HEK293 (cell line): ENCODE results near the gene NFIX.

Experiments
- GLIS2 ChIP-seq: fragments of 450-650 bp; formaldehyde crosslinking; IDR thresholded peaks from 2 replicates; pipeline ENCODE4 v1.5.1; 2016; ENCODE audit warnings: missing biosample characterization, missing genetic modification characterization
- PATZ1 ChIP-seq: fragments of 450-650 bp; formaldehyde crosslinking; IDR thresholded peaks from 2 replicates; pipeline ENCODE4 v1.5.1; 2016; ENCODE audit warnings: missing biosample characterization, missing genetic modification characterization
- PRDM4 ChIP-seq: fragments of 450-650 bp; formaldehyde crosslinking; IDR thresholded peaks from 2 replicates; pipeline ENCODE4 v1.5.1; 2017; ENCODE audit warnings: missing biosample characterization, missing genetic modification characterization
- SETDB1 ChIP-seq: IDR thresholded peaks from one replicate; pipeline ENCODE4 v1.6.1; 2017; ENCODE audit warnings: mild to moderate bottlenecking, low read length, moderate library complexity, mixed read lengths; ENCODE audit not compliant: insufficient read length
- ZBTB8A ChIP-seq: fragments of 450-650 bp; formaldehyde crosslinking; IDR thresholded peaks from 2 replicates; pipeline ENCODE4 v1.5.1; 2016; ENCODE audit warnings: missing biosample characterization, missing genetic modification characterization
- ZFP37 ChIP-seq: fragments of 450-650 bp; formaldehyde crosslinking; IDR thresholded peaks from 2 replicates; pipeline ENCODE4 v1.5.1; 2016; ENCODE audit warnings: missing biosample characterization, missing genetic modification characterization
- ZIC2 ChIP-seq: fragments of 450-650 bp; formaldehyde crosslinking; IDR thresholded peaks from 2 replicates; pipeline ENCODE4 v1.5.1; 2016; ENCODE audit warnings: missing biosample characterization, missing genetic modification characterization
- ZNF132 ChIP-seq: fragments of 450-650 bp; formaldehyde crosslinking; IDR thresholded peaks from 2 replicates; pipeline ENCODE4 v1.5.1; 2017; ENCODE audit warnings: missing biosample characterization, missing genetic modification characterization, borderline replicate concordance
- ZNF18 ChIP-seq: fragments of 450-650 bp; formaldehyde crosslinking; IDR thresholded peaks from 2 replicates; pipeline ENCODE4 v1.5.1; 2016; ENCODE audit warnings: missing biosample characterization, missing genetic modification characterization
- ZNF19 ChIP-seq: fragments of 450-650 bp; formaldehyde crosslinking; IDR thresholded peaks from 2 replicates; pipeline ENCODE4; 2016; ENCODE audit warnings: missing biosample characterization, missing genetic modification characterization, low read depth
- ZNF423 ChIP-seq: fragments of 450-650 bp; formaldehyde crosslinking; IDR thresholded peaks from 2 replicates; pipeline ENCODE4 v1.5.1; 2016; ENCODE audit warnings: missing biosample characterization, missing genetic modification characterization
- ZNF518A ChIP-seq: fragments of 450-650 bp; formaldehyde crosslinking; conservative IDR thresholded peaks from 2 replicates; pipeline ENCODE4 v1.5.1; 2016; ENCODE audit warnings: low read depth, missing biosample characterization, missing genetic modification characterization
- ZNF548 ChIP-seq: fragments of 450-650 bp; formaldehyde crosslinking; IDR thresholded peaks from 2 replicates; pipeline ENCODE4 v1.5.1; 2016; ENCODE audit warnings: missing biosample characterization, missing genetic modification characterization
- ZNF701 ChIP-seq: fragments of 450-650 bp; formaldehyde crosslinking; IDR thresholded peaks from 2 replicates; pipeline ENCODE4 v1.5.1; 2016; ENCODE audit warnings: missing biosample characterization, missing genetic modification characterization
- ZNF777 ChIP-seq: fragments of 450-650 bp; formaldehyde crosslinking; IDR thresholded peaks from 2 replicates; pipeline ENCODE4 v1.5.1; 2017; ENCODE audit warnings: missing biosample characterization, missing genetic modification characterization, borderline replicate concordance
- ZNF830 ChIP-seq: fragments of 450-650 bp; IDR thresholded peaks from 2 replicates; pipeline ENCODE4 v1.5.0; 2018; ENCODE audit warnings: missing biosample characterization, missing genetic modification characterization, low read depth, mild to moderate bottlenecking, moderate library complexity

Gene NFIX

DNA sequence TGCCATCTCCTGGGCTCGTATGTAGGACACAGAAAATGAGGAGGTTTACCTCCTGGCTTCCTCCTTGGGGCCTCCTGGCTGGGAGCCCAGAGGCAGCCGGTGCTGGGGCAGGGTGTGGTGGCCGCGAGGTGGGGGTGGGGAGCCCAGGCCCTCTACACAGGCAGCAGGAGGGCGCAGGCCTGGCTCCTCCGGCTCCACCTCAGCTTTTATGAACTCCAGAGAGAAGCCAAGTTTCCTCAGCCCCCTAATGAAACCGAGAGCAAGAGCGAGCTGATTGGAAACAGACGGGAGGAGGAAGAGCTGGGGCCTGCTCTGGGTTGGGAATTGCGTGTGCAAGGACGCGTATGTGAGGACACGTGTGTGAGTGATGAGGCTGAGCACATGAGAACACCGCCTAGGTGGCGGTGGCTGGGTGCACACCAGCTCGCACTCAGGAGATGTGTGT lies 84.3 kb downstream of the NFIX start (continued):
- TF ChIP-seq ZNF518A (tag by site-specific recombination) (no peak), ZNF132 (tag by site-specific recombination) (no peak), ZNF548 (tag by site-specific recombination) (no peak), ZNF830 (tag by site-specific recombination) (no peak), ZNF18 (tag by site-specific recombination) (peak; percentile 68), PATZ1 (tag by site-specific recombination) (peak; percentile 83), ZNF19 (tag by site-specific recombination) (no peak), PRDM4 (tag by site-specific recombination) (0 out of 2 replicates have a peak, but pooled peaks have one; percentile 15), ZNF777 (tag by site-specific recombination) (no peak), ZBTB8A (tag by site-specific recombination) (peak; percentile 57; the same call in 1 of the 2 replicates), ZNF423 (tag by site-specific recombination) (peak; percentile 44; the same call in 1 of the 2 replicates), ZFP37 (tag by site-specific recombination) (no peak), GLIS2 (tag by site-specific recombination) (peak; percentile 41; the same call in 1 of the 2 replicates), ZIC2 (peak; percentile 71), ZNF701 (tag by site-specific recombination) (no peak), SETDB1 (no peak)
- TF ChIP-seq, all 188 proteins: peak for 16
